ENCODE data around the gene OR5F1.

Gene OR5F1

GRCh38 chr11:55994525-55994924, at the start of gene OR5F1:
Gene OR5F1, minus strand, starts transcription at chr11:55994625. Its CDS starts 0 bp downstream, at chr11:55994625.
- no peak for DNase-seq

- DNase-seq = no peak
Measured at GRCh38 chr11:56027354-56027753, 32.9 kb upstream of the OR5F1 start, which contains the start of gene OR5AS1. Gene OR5AS1, plus strand, starts transcription at chr11:56027654. Its CDS starts 2,765 bp downstream, at chr11:56030419.

GRCh38 chr11:56013805-56014204, 19.4 kb upstream of the OR5F1 start:
- DNase-seq = no peak

GRCh38 chr11:56010716-56011115, 16.3 kb upstream of the OR5F1 start:
- DNase-seq = no peak

- no peak for DNase-seq
Measured at GRCh38 chr11:55970935-55971334, 23.5 kb downstream of the OR5F1 start.

DNA sequence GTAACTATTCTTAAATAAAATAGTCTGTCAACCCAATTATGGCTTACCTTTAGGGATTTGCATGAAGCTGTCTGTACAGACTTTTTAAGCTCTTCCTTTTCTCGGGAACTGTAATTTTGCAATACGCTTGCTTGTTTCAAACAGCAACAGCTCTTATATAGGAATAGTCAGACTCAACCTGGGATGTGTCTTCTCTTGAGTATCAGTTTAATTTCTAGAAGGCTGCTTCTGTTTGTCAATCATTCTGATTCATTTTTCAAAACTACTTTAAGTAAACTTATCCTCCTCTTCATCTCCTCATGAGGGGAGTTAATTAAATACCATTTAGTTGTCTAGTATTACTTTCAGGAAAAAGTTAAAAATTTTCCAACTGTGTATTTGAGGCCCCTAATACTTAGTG, 24.6 kb downstream of the OR5F1 start, which contains the start of gene OR10AG1:
Gene OR10AG1, minus strand, starts transcription at position 101 of the 400 bp plus-strand sequence. Its CDS starts 38 bp downstream, at position 63.
- DNase-seq = no peak

- DNase-seq = no peak
Measured at GRCh38 chr11:55967914-55968313, 26.5 kb downstream of the OR5F1 start.

GRCh38 chr11:55966391-55966790, 28.0 kb downstream of the OR5F1 start:
- DNase-seq = no peak

DNA sequence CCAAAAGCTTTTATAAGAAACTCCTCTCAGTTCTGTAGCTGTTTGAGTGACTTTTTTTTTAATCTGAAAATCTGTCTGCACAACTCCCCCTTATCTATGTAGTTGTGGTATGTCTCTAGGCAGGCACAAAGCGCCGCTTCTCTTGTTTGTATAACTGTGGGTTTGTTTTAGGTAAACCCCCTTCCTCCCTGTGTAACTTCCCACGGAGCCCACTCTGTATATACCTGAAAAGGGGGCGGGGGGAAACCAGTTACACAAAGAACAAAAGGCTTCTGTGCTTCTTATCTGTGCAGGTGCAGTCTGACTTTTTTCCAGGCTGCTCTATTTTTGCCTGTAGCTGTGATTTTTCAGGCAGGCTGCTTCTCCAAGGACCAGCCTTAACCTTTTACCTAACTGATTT, 37.9 kb downstream of the OR5F1 start:
- no peak for DNase-seq

GRCh38 chr11:55949330-55949729, 45.1 kb downstream of the OR5F1 start:
- DNase-seq = no peak
